H1 (cell line): Measurements from ENCODE around the gene FAM81A. TPM values are rescaled to one million over a fixed set of nuclear protein-coding genes. Genes with fewer than 3 reads are reported as not detected.

ENCODE experiments used
- CTCF ChIA-PET: fragments of 300-600 bp; sonication (Branson Sonifier 250); formaldehyde crosslinking; loops from one replicate; lab custom pipeline; 2021; ENCODE audit not compliant: partially characterized antibody; lab: Charles Lee
- POLR2A ChIA-PET: fragments of 300-600 bp; sonication (Branson Sonifier 250); formaldehyde crosslinking; loops from one replicate; lab custom pipeline; 2021; ENCODE audit warnings: inconsistent platforms; ENCODE audit not compliant: partially characterized antibody; lab: Charles Lee
- DNase-seq, 2 experiments: peaks; one replicate each; pipeline versions ENCODE4 v3.0.0 to v3.0.0-alpha.2; 2010 to 2022; ENCODE audit warnings: low spot score in 2 of 2, low read depth in 1 of 2, mixed read lengths in 1 of 2
- FAIRE-seq: peaks from 2 replicates; lab custom pipeline; 2011; peaks lifted over from hg19 to GRCh38; lab: Jason Lieb, UNC
- H2AFZ ChIP-seq: 2 replicates; pipeline ENCODE4 v1.8.1; 2012; ENCODE audit warnings: low read length, inconsistent platforms
- H2AK5ac ChIP-seq: 2 replicates; pipeline ENCODE4 v1.6.1; 2013; ENCODE audit warnings: low read depth, low read length
- H2BK120ac ChIP-seq: replicated peaks from 2 replicates; pipeline ENCODE3; 2013; ENCODE audit warnings: low read depth, low read length, inconsistent platforms
- H2BK12ac ChIP-seq: 2 replicates; pipeline ENCODE4 v1.6.1; 2013; ENCODE audit warnings: low read depth, low read length
- H2BK15ac ChIP-seq: 2 replicates; pipeline ENCODE4 v1.6.1; 2013; ENCODE audit warnings: low read length
- H2BK20ac ChIP-seq: 2 replicates; pipeline ENCODE4 v1.6.1; 2013; ENCODE audit warnings: low read length
- H2BK5ac ChIP-seq: 2 replicates; pipeline ENCODE4 v1.6.1; 2013; ENCODE audit warnings: low read depth, low read length
- H3K14ac ChIP-seq: 2 replicates; pipeline ENCODE4 v1.6.1; 2013; ENCODE audit warnings: inconsistent platforms; ENCODE audit not compliant: insufficient read length
- H3K18ac ChIP-seq: 2 replicates; pipeline ENCODE4 v1.6.1; 2013; ENCODE audit warnings: low read length; ENCODE audit errors: extremely low read depth
- H3K23ac ChIP-seq: 2 replicates; pipeline ENCODE4 v1.6.1; 2013; ENCODE audit warnings: inconsistent platforms; ENCODE audit not compliant: insufficient read length
- H3K23me2 ChIP-seq: 2 replicates; pipeline ENCODE4 v1.6.1; 2013; ENCODE audit warnings: low read depth, low read length
- H3K27ac ChIP-seq: 2 replicates; pipeline ENCODE4 v1.6.1; 2011; ENCODE audit warnings: low read depth, low read length, inconsistent platforms
- H3K27me3 ChIP-seq, 4 experiments: replicated peaks in 1 of 4; 1 replicate in 1 of 4; 2 replicates in 3 of 4; pipeline versions ENCODE4 v1.6.1 to v1.8.1; 2011 to 2013; ENCODE audit warnings: low read length in 3 of 4, mild to moderate bottlenecking in 3 of 4, inconsistent platforms in 2 of 4, mixed read lengths in 2 of 4, moderate library complexity in 1 of 4; ENCODE audit not compliant: control insufficient read depth in 3 of 4, insufficient read depth in 3 of 4; ENCODE audit errors: extremely low read depth in 1 of 4
- H3K36me3 ChIP-seq, 4 experiments: 2 replicates each; pipeline versions ENCODE4 v1.6.1 to v1.8.1; 2011 to 2013; ENCODE audit warnings: mild to moderate bottlenecking in 4 of 4, low read length in 3 of 4, moderate library complexity in 2 of 4, control low read depth in 1 of 4, inconsistent platforms in 1 of 4; ENCODE audit not compliant: insufficient read depth in 4 of 4, control insufficient read depth in 2 of 4
- H3K4ac ChIP-seq: replicated peaks from 2 replicates; pipeline ENCODE3; 2013; ENCODE audit warnings: low read length, low read depth, mixed read lengths, inconsistent platforms; ENCODE audit not compliant: insufficient read length
- H3K4me1 ChIP-seq, 4 experiments: replicated peaks in 1 of 4; 1 replicate in 1 of 4; 2 replicates in 3 of 4; pipeline versions ENCODE4 v1.6.1 to v1.8.1; 2011 to 2013; ENCODE audit warnings: low read length in 3 of 4, inconsistent platforms in 2 of 4, mixed read lengths in 1 of 4; ENCODE audit not compliant: insufficient read depth in 4 of 4, control insufficient read depth in 3 of 4
- H3K4me2 ChIP-seq, 2 experiments: 2 replicates each; pipeline versions ENCODE4 v1.6.1 to v1.8.1; 2011 to 2013; ENCODE audit warnings: low read depth in 2 of 2, low read length in 2 of 2, control low read depth in 1 of 2, inconsistent platforms in 1 of 2, mild to moderate bottlenecking in 1 of 2; ENCODE audit not compliant: insufficient read depth in 1 of 2
- H3K4me3 ChIP-seq, 4 experiments: fragments of 200-600, 300-600 bp in 1 of 4; sonication (generic), shearing (Covaris generic), sonication (Bioruptor Twin) in 1 of 4; 2 replicates each; pipeline versions ENCODE4 v1.5.1 to v1.8.1; 2011 to 2016; ENCODE audit warnings: low read length in 4 of 4, low read depth in 3 of 4, control low read depth in 2 of 4, inconsistent platforms in 2 of 4, mild to moderate bottlenecking in 2 of 4, mixed read lengths in 1 of 4, moderate library complexity in 1 of 4; ENCODE audit not compliant: insufficient read depth in 2 of 4; ENCODE audit errors: extremely low read depth in 1 of 4
- H3K56ac ChIP-seq: replicated peaks from 2 replicates; pipeline ENCODE3; 2013; ENCODE audit warnings: low read depth, mild to moderate bottlenecking, mixed read lengths, low read length, inconsistent platforms; ENCODE audit not compliant: insufficient read length
- H3K79me1 ChIP-seq: 2 replicates; pipeline ENCODE4 v1.6.1; 2013; ENCODE audit warnings: low read depth, low read length, control low read depth
- H3K79me2 ChIP-seq, 2 experiments: 2 replicates each; pipeline versions ENCODE4 v1.6.1 to v1.8.1; 2012 to 2013; ENCODE audit warnings: low read length in 2 of 2, mild to moderate bottlenecking in 2 of 2, inconsistent platforms in 1 of 2; ENCODE audit not compliant: insufficient read depth in 2 of 2, control insufficient read depth in 1 of 2
- H3K9ac ChIP-seq, 4 experiments: replicated peaks in 1 of 4; 1 replicate in 1 of 4; 2 replicates in 3 of 4; pipeline versions ENCODE4 v1.6.1 to v1.8.1; 2011 to 2013; ENCODE audit warnings: low read depth in 3 of 4, low read length in 3 of 4, control low read depth in 2 of 4, mild to moderate bottlenecking in 2 of 4, moderate library complexity in 2 of 4, inconsistent platforms in 1 of 4; ENCODE audit errors: extremely low read depth in 1 of 4
- H3K9me3 ChIP-seq, 2 experiments: 2 replicates each; pipeline versions ENCODE4 v1.6.1 to v1.8.1; 2012 to 2013; ENCODE audit warnings: mild to moderate bottlenecking in 2 of 2, moderate library complexity in 2 of 2, control low read depth in 1 of 2, inconsistent platforms in 1 of 2, low read depth in 1 of 2, low read length in 1 of 2, mixed read lengths in 1 of 2; ENCODE audit not compliant: insufficient read depth in 2 of 2
- H4K20me1 ChIP-seq, 2 experiments: replicated peaks in 1 of 2; 2 replicates each; pipeline versions ENCODE3 to v1.8.1; 2011 to 2013; ENCODE audit warnings: inconsistent platforms in 2 of 2, low read length in 2 of 2, mild to moderate bottlenecking in 1 of 2; ENCODE audit not compliant: insufficient read depth in 2 of 2, control insufficient read depth in 1 of 2
- H4K5ac ChIP-seq: 2 replicates; pipeline ENCODE4 v1.6.1; 2013; ENCODE audit warnings: low read length, low read depth, mixed read lengths, inconsistent platforms; ENCODE audit not compliant: insufficient read length
- H4K8ac ChIP-seq: 2 replicates; pipeline ENCODE4 v1.8.0; 2013; ENCODE audit warnings: mild to moderate bottlenecking, moderate library complexity, low read length, inconsistent platforms; ENCODE audit not compliant: insufficient read depth; ENCODE audit errors: extremely low read depth
- H4K91ac ChIP-seq: replicated peaks from 2 replicates; pipeline ENCODE3; 2013; ENCODE audit warnings: low read length, mixed read lengths, inconsistent platforms; ENCODE audit not compliant: insufficient read length
- ASH2L ChIP-seq: fragments of 200-600, 300-600 bp; sonication (generic); IDR thresholded peaks from one replicate; pipeline ENCODE4 v1.7.1; 2017; ENCODE audit warnings: low read length
- BACH1 ChIP-seq: IDR thresholded peaks from 2 replicates; pipeline ENCODE4 v1.6.1; 2012; ENCODE audit warnings: low read length, improper control_type of control experiment
- JUN ChIP-seq: IDR thresholded peaks from 2 replicates; pipeline ENCODE4 v1.6.1; 2011; ENCODE audit warnings: low read depth, mild to moderate bottlenecking, improper control_type of control experiment, low read length
- MAFK ChIP-seq: IDR thresholded peaks from 2 replicates; pipeline ENCODE4 v1.6.1; 2012; ENCODE audit warnings: low read depth, mild to moderate bottlenecking, improper control_type of control experiment, low read length
- RNF2 ChIP-seq: fragments of 200-900, 300-1000 bp; sonication (generic); IDR thresholded peaks from 2 replicates; pipeline ENCODE4 v1.7.1; 2016; ENCODE audit warnings: borderline replicate concordance, low read depth, mild to moderate bottlenecking, antibody characterized with exemption, low read length; ENCODE audit not compliant: poor library complexity, severe bottlenecking; ENCODE audit errors: missing control alignments
- SUZ12 ChIP-seq: fragments of 200-600 bp; sonication (generic); IDR thresholded peaks from 2 replicates; pipeline ENCODE4 v1.6.1; 2012; ENCODE audit warnings: mild to moderate bottlenecking, inconsistent platforms, low read length, moderate library complexity, mixed read lengths
- TAF7 ChIP-seq: optimal IDR thresholded peaks from 2 replicates; pipeline ENCODE3; 2011; ENCODE audit warnings: low read depth, mild to moderate bottlenecking, inconsistent platforms, low read length, moderate library complexity, borderline replicate concordance
- WGBS, 2 experiments: shearing (Covaris generic) in 1 of 2; methylation state at CpG; one replicate each; pipeline versions ENCODE4 v1.1.6 to v1.1.7; 2013 to 2015; ENCODE audit warnings: low lambda C conversion rate in 2 of 2, mixed read lengths in 2 of 2, inconsistent platforms in 1 of 2, low coverage in 1 of 2, missing lambda C conversion rate in 1 of 2; ENCODE audit not compliant: insufficient replicate concordance in 2 of 2, insufficient coverage in 1 of 2, insufficient read length in 1 of 2; ENCODE audit errors: extremely low coverage in 1 of 2, missing lambda C conversion rate in 1 of 2; 5-methylcytosine and 5-hydroxymethylcytosine counted together
- polyA plus RNA-seq, 7 experiments: library from polyadenylated mRNA; depleted of rRNA in 3 of 7; stranded (reverse) in 5 of 7; unstranded in 2 of 7; fragments of >200 nt in 5 of 7; fragments of 200-250 nt in 2 of 7; gene quantifications; 1 replicate in 5 of 7; 2 replicates in 1 of 7; 4 replicates in 1 of 7; pipeline versions ENCODE4 v1.2.1 to v1.2.3, GENCODE V29; 2011 to 2013; ENCODE audit warnings: missing spikeins in 2 of 7, mixed read lengths in 2 of 7
- total RNA-seq: library from RNA; stranded (reverse); fragmentation: NEBNext Ultra II Directional; extraction: Animal tissue kit (Norgen Biotek cat#: 25700); gene quantifications from 2 replicates; pipeline ENCODE4 v1.2.1, GENCODE V29; 2021

The FAM81A gene
- total and polyA plus RNA-seq, 2 of the 8 experiments (the other 6 are each of a cell fraction or from before 2014, with no cell fraction given), result 0.56 to 3.0 TPM

DNA sequence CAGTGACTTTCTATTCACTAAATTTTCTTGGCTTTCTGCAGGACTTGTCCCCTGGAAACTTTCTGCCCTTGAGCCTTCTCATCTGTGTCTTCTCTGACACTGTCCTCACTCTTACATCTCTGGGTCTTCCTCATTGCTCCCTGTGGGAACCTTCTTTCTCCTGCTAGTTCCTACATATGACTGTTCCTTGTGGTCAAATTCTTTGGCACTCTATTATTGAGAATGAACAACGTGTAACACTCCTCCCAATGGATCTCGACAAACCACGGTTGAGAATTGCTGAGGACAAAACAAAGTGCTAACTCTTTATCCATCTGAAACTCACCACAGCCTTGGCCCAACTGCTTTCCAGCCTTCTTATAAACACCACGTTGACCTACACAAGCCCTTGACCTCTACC is 3.5 kb upstream of the FAM81A start:
- Histone ChIP-seq H3K4me1 (peaks cover 0 to 4% (median 2%) of the 10 kb centered on the region in 4 experiments; a peak in 3 of 7 replicates), H4K20me1 (no peaks in the 10 kb centered on the region), H4K5ac (no peak overlapping the region), H3K4me3 (no peak overlapping the region), H3K14ac (no peak overlapping the region), H3K56ac (no peak overlapping the region), H2BK12ac (no peak overlapping the region), H3K36me3 (no peaks in the 10 kb centered on the region), H3K79me1 (no peaks in the 10 kb centered on the region), H2BK5ac (no peak overlapping the region), H4K91ac (no peak overlapping the region), H3K9ac (no peak overlapping the region), H3K23ac (no peak overlapping the region), H2AK5ac (no peak overlapping the region), H2BK120ac (no peak overlapping the region), H3K27ac (no peak overlapping the region)
- no peak for FAIRE-seq
- CTCF ChIA-PET, result interaction anchor here (1.1 kb wide), 1 partner anchor 13 kb away, joined by 3 read pairs; no protein-coding TSS in a partner anchor
- WGBS, 2 experiments, result 66% methylated on average over 4 of the region's 4 CpGs; no CpG with 5 or more reads in 1 of the 2 experiments
- TF ChIP-seq SUZ12 (no peak), RNF2 (no peak), BACH1 (no peak), MAFK (no peak), JUN (no peak), TAF7 (no peak), ASH2L (no peak)
- TF ChIP-seq, all 59 proteins: peak for 0
- no peaks in the 10 kb centered on the region for H3K9me3 ChIP-seq
- H2BK15ac ChIP-seq, result no peak overlapping the region
- H3K27me3 ChIP-seq, result peaks cover 17 to 39% (median 35%) of the 10 kb centered on the region in 4 experiments
- no peak overlapping the region for H3K4ac ChIP-seq
- no peak overlapping the region for H2BK20ac ChIP-seq
- H3K4me2 ChIP-seq, result no peak overlapping the region
- H3K79me2 ChIP-seq, result no peaks in the 10 kb centered on the region
- H3K18ac ChIP-seq, result no peak overlapping the region
- no peak overlapping the region for H2AFZ ChIP-seq
- H4K8ac ChIP-seq, result no peak overlapping the region
- POLR2A ChIA-PET, result no interaction called here
- peaks cover 13% of the 10 kb centered on the region; the same call in 1 of the 2 replicates for H3K23me2 ChIP-seq
- DNase-seq, result no peak
